Tibial nerve (tissue), 3 donors: ENCODE measurements around the gene NAA25.

ENCODE experiments used
- CTCF ChIP-seq, 5 experiments: fragments of 200-600 bp in 3 of 5; fragments of 450-650 bp in 2 of 5; sonication (generic) in 3 of 5; IDR thresholded peaks; one replicate each; pipeline ENCODE4 v1.5.1; 2016 to 2019; ENCODE audit warnings: antibody characterized with exemption in 5 of 5, mild to moderate bottlenecking in 3 of 5, moderate library complexity in 2 of 5
- POLR2A ChIP-seq, 2 donors: fragments of 450-650 bp; IDR thresholded peaks; one replicate each; pipeline ENCODE4 v1.6.1; 2017; ENCODE audit warnings: antibody characterized with exemption in 2 of 2, mild to moderate bottlenecking in 2 of 2, moderate library complexity in 2 of 2

GRCh38 chr12:112133418-112133817 lies 24.8 kb upstream of the NAA25 start:
- no peak for TF ChIP-seq CTCF (IDR thresholded peaks at IDR 0.05)
- no peak for TF ChIP-seq POLR2A (IDR thresholded peaks at IDR 0.05)
